Activated CD4-positive, alpha-beta T cell treated with anti-CD3 and anti-CD28 coated beads for 36 hours (primary cell): ENCODE data around the gene JAG2. TPM values are rescaled to one million over a fixed set of nuclear protein-coding genes. Genes with fewer than 3 reads are reported as not detected.

Experiments
- ATAC-seq: fragments of 200-7000 bp; cut with Tn5 transposase; one replicate; pipeline ENCODE4 v1.10.0; 2021; ENCODE audit warnings: mild to moderate bottlenecking, moderate library complexity
- CTCF ChIA-PET: fragments of 350-600 bp; sonication (Branson Sonifier 250); formaldehyde crosslinking; loops from one replicate; lab custom pipeline; 2021; ENCODE audit warnings: antibody characterized with exemption; lab: Charles Lee
- POLR2A ChIA-PET: fragments of 350-600 bp; sonication (Branson Sonifier 250); formaldehyde crosslinking; loops from one replicate; lab custom pipeline; 2021; ENCODE audit warnings: antibody characterized with exemption, inconsistent platforms; lab: Charles Lee
- DNase-seq: peaks from one replicate; pipeline ENCODE4 v3.0.0-alpha.2; 2020
- H3K27ac Mint-ChIP-seq: one replicate; pipeline ENCODE4 v1.8.0; 2021; ENCODE audit warnings: mixed read lengths
- H3K27me3 Mint-ChIP-seq: one replicate; pipeline ENCODE4 v1.8.0; 2021; ENCODE audit warnings: mixed read lengths
- H3K36me3 Mint-ChIP-seq: one replicate; pipeline ENCODE4 v1.8.0; 2021; ENCODE audit warnings: low read depth, mixed read lengths
- H3K4me1 Mint-ChIP-seq: one replicate; pipeline ENCODE4 v1.8.0; 2021; ENCODE audit warnings: mixed read lengths
- H3K4me3 Mint-ChIP-seq: one replicate; pipeline ENCODE4 v1.8.0; 2021; ENCODE audit warnings: mild to moderate bottlenecking, moderate library complexity, mixed read lengths
- H3K9me3 Mint-ChIP-seq: one replicate; pipeline ENCODE4 v1.8.0; 2021; ENCODE audit warnings: low read depth, mixed read lengths
- intact Hi-C, 2 experiments: fragments of 100-400 bp; cut with DNase I in 1 of 2; cut with micrococcal nuclease in 1 of 2; formaldehyde crosslinking; loops; one replicate each; pipeline versions ENCODE4 v1.14.2 to v1.15.1; 2022 to 2024; cut with DNase I, micrococcal nuclease
- total RNA-seq, 2 experiments: library from RNA; stranded (reverse); gene quantifications; one replicate each; pipeline ENCODE4 v1.2.3, GENCODE V29; 2021

Gene JAG2
- total RNA-seq, 2 experiments from 2014 or later, result 3.2 to 3.6 TPM

- Mint-ChIP-seq H3K36me3 (no peaks in the 10 kb centered on the region), H3K27ac (no peak overlapping the region), H3K27me3 (peaks cover 29% of the 10 kb centered on the region), H3K9me3 (no peaks in the 10 kb centered on the region), H3K4me3 (no peak overlapping the region), H3K4me1 (peaks cover 29% of the 10 kb centered on the region)
- ATAC-seq (no peak), DNase-seq (no peak)
- intact Hi-C loops, result no loop called here
- ChIA-PET CTCF (interaction anchor here (0.6 to 1.8 kb wide), 5 partner anchors 12 to 1148 kb away, joined by 3 to 5 read pairs (median 4); no protein-coding TSS in a partner anchor), POLR2A (no interaction called here)
These were observed 26.5 kb upstream of the JAG2 start for GRCh38 chr14:105195051-105195450.

- H3K27ac Mint-ChIP-seq, result peak overlapping the region; percentile 10
- intact Hi-C loops, result no loop called here
- peaks cover 25% of the 10 kb centered on the region for H3K27me3 Mint-ChIP-seq
- H3K36me3 Mint-ChIP-seq, result no peaks in the 10 kb centered on the region
- DNase-seq (peak; percentile 78), ATAC-seq (peak; percentile 62)
- ChIA-PET CTCF (interaction anchor here (0.7 to 1.8 kb wide), 7 partner anchors 9 to 219 kb away, joined by 3 to 5 read pairs (median 4); no protein-coding TSS in a partner anchor), POLR2A (interaction anchor here (0.6 kb wide), 1 partner anchor 277 kb away, joined by 3 read pairs; no protein-coding TSS in a partner anchor)
- H3K4me1 Mint-ChIP-seq, result peaks cover 29% of the 10 kb centered on the region
- no peak overlapping the region for H3K4me3 Mint-ChIP-seq
- H3K9me3 Mint-ChIP-seq, result no peaks in the 10 kb centered on the region
These were observed 25.6 kb upstream of the JAG2 start for GRCh38 chr14:105193916-105194782.

DNA sequence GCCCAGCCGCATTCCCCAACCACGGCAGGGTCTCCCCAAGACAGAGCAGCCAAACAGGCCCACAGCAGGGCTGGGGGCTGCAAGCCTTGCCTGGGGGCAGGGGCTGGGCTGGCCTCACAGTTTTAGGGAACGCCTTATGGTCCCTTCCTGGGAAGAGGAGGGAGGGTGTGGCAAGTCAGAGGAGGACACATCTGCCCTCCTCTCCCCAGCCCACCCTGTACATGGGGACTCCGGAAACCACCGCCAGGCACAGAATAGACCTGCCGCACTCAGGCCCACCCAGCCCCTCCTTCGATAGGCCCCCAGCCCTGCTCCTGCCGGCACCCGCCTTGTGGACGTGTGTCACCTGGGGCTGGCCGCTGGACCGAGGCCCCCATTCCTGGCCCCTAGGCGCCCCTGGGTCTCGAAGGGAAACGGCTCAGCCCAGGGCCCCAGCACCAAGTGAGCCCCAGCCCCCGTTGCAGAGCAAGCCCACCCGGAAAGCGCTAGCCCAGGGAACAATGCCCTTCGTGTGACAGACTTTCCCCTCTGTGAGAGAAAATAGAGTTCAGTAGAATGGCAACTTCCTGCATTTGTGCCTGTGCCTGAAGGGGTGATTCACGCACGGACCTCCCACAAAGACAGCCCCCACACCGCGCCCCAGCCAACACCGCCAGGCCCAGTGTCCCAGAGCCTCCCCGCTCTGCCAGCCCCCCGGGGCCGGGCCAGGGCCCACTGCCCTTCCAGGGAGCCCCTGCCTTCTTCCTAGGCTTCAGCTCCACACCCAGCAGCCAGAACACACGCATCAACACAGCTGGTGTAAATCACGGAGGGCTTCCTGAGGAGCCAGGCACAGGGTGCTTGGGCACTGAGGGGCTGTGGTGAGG, 24.5 kb upstream of the JAG2 start:
- H3K4me3 Mint-ChIP-seq, result no peak overlapping the region
- peaks cover 29% of the 10 kb centered on the region for H3K4me1 Mint-ChIP-seq
- DNase-seq, result peak; percentile 63
- H3K9me3 Mint-ChIP-seq, result no peaks in the 10 kb centered on the region
- intact Hi-C loops, result no loop called here
- peak overlapping the region; percentile 25 for H3K27ac Mint-ChIP-seq
- peaks cover 20% of the 10 kb centered on the region for H3K27me3 Mint-ChIP-seq
- POLR2A ChIA-PET, result no interaction called here
- CTCF ChIA-PET, result interaction anchor here (1.0 to 1.6 kb wide), 4 partner anchors 10 to 89 kb away, joined by 3 to 5 read pairs (median 4); no protein-coding TSS in a partner anchor
- ATAC-seq, result peak; percentile 64
- no peaks in the 10 kb centered on the region for H3K36me3 Mint-ChIP-seq

DNA sequence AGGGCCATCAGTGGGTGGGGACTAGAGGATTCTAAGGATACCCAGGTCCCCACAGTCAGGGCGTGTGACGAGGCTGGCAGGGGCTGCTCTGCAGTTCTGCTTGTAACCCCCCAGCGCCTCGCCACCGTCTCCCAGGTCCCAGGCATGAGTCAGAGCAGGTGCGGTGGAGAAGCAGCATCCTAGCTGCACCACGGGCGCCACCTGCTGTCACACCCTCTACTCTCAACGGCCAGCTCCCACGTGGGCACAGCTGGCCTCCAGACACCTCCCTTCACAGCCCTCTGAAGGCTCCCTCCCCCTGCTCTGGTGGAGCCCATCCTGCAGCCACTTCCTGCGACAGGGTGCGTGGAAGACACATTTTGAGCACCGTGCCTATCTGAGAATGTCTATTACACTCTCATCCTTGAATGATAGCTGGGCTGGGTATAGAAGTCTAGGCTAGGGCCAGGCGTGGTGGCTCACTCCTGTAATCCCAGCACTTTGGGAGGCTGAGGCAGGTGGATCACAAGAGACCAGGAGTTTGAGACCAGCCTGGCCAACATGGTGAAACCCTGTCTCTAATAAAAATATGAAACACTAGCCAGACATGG, 19.5 kb upstream of the JAG2 start:
- intact Hi-C loops, result loop anchor here (1.0 to 10.0 kb wide), 3 partner anchors 96 to 337 kb away; partner anchors contain the start of gene TMEM121 (in 1 of the 2)
- no peak overlapping the region for H3K27ac Mint-ChIP-seq
- H3K36me3 Mint-ChIP-seq, result no peaks in the 10 kb centered on the region
- POLR2A ChIA-PET, result no interaction called here
- CTCF ChIA-PET, result interaction anchor here (1.0 to 1.2 kb wide), 2 partner anchors 16 to 97 kb away, joined by 3 to 6 read pairs; no protein-coding TSS in a partner anchor
- DNase-seq, result peak; percentile 67
- H3K4me3 Mint-ChIP-seq, result no peak overlapping the region
- H3K9me3 Mint-ChIP-seq, result no peaks in the 10 kb centered on the region
- peaks cover 4% of the 10 kb centered on the region for H3K4me1 Mint-ChIP-seq
- no peak for ATAC-seq
- peaks cover 2% of the 10 kb centered on the region for H3K27me3 Mint-ChIP-seq

DNA sequence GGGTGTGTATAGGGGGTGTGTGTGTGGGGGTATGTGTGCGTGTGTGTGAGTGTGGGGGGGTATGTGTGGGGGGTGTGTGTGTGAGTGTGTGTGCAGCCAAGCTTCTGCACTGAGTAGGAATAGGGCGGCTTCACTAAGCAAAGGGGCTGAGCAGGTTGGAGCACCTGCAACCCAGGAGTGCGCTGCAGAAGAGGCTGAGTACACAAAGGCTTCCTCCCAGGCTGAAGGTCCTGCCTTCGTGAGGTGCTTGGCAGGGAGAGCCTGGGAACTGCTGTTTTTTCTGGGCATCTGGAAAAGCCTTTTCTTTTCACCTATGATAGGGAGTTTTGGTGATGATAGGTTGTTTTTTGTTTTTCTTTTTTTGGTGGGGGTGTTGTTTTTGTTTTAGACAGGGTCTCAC, 18.5 kb upstream of the JAG2 start:
- intact Hi-C loops, result loop anchor here (5.0 to 10.0 kb wide), 2 partner anchors 95 to 338 kb away; partner anchors contain the start of gene TMEM121 (in 1 of the 2)
- ATAC-seq (no peak), DNase-seq (no peak)
- ChIA-PET POLR2A (no interaction called here), CTCF (no interaction called here)
- H3K36me3 Mint-ChIP-seq, result no peaks in the 10 kb centered on the region
- peaks cover 3% of the 10 kb centered on the region for H3K4me1 Mint-ChIP-seq
- no peak overlapping the region for H3K4me3 Mint-ChIP-seq
- no peaks in the 10 kb centered on the region for H3K9me3 Mint-ChIP-seq
- no peak overlapping the region for H3K27ac Mint-ChIP-seq
- peaks cover 2% of the 10 kb centered on the region for H3K27me3 Mint-ChIP-seq

GRCh38 chr14:105185973-105186372, 17.4 kb upstream of the JAG2 start:
- no peak for ATAC-seq
- intact Hi-C loops, result loop anchor here (5.0 to 10.0 kb wide), 2 partner anchors 94 to 339 kb away; partner anchors contain the start of gene TMEM121 (in 1 of the 2)
- H3K9me3 Mint-ChIP-seq, result no peaks in the 10 kb centered on the region
- CTCF ChIA-PET, result no interaction called here
- no peak for DNase-seq
- POLR2A ChIA-PET, result no interaction called here
- peaks cover 2% of the 10 kb centered on the region for H3K27me3 Mint-ChIP-seq
- peaks cover 4% of the 10 kb centered on the region for H3K4me1 Mint-ChIP-seq
- no peaks in the 10 kb centered on the region for H3K36me3 Mint-ChIP-seq
- no peak overlapping the region for H3K27ac Mint-ChIP-seq
- no peak overlapping the region for H3K4me3 Mint-ChIP-seq

DNA sequence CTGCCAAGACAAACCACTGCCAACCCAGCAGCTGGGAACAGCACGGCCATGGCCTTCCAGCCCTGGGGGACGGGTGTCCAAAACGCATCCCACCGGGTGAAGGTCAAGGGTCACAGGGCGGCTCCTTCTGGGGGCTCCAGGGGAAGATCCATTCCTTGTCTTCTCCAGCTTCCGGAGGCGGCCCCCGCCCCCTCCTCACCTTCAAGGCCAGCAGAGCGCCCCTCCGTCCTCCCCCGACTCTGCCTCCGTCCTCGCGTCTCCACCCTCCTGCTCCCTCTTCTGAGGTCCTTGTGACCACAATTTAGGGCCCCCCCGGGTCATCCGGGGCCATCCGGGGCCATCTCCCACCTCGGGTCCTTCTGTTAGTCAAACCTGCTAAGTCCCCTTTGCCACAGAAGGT, 16.4 kb upstream of the JAG2 start:
- no peak overlapping the region for H3K27ac Mint-ChIP-seq
- ChIA-PET CTCF (interaction anchor here (1.1 kb wide), 1 partner anchor 9 kb away, joined by 4 read pairs; no protein-coding TSS in a partner anchor), POLR2A (no interaction called here)
- H3K4me3 Mint-ChIP-seq, result no peak overlapping the region
- no peak for DNase-seq
- no peaks in the 10 kb centered on the region for H3K9me3 Mint-ChIP-seq
- H3K27me3 Mint-ChIP-seq, result peaks cover 2% of the 10 kb centered on the region
- intact Hi-C loops, result loop anchor here (5.0 to 10.0 kb wide), 2 partner anchors 93 to 340 kb away; partner anchors contain the start of gene TMEM121 (in 1 of the 2)
- H3K36me3 Mint-ChIP-seq, result no peaks in the 10 kb centered on the region
- peaks cover 8% of the 10 kb centered on the region for H3K4me1 Mint-ChIP-seq
- ATAC-seq, result no peak

GRCh38 chr14:105184461-105184860, 15.9 kb upstream of the JAG2 start:
- peaks cover 8% of the 10 kb centered on the region for H3K4me1 Mint-ChIP-seq
- no peak overlapping the region for H3K4me3 Mint-ChIP-seq
- no peak for DNase-seq
- intact Hi-C loops, result loop anchor here in 1 of 2 experiments (5.0 to 10.0 kb wide), 2 partner anchors 207 to 340 kb away; partner anchors contain the start of genes AHNAK2 and TMEM121
- H3K27ac Mint-ChIP-seq, result no peak overlapping the region
- peaks cover 2% of the 10 kb centered on the region for H3K27me3 Mint-ChIP-seq
- no peak for ATAC-seq
- H3K9me3 Mint-ChIP-seq, result no peaks in the 10 kb centered on the region
- no peaks in the 10 kb centered on the region for H3K36me3 Mint-ChIP-seq
- CTCF ChIA-PET, result interaction anchor here (1.1 kb wide), 1 partner anchor 8 kb away, joined by 4 read pairs; no protein-coding TSS in a partner anchor
- POLR2A ChIA-PET, result no interaction called here

DNA sequence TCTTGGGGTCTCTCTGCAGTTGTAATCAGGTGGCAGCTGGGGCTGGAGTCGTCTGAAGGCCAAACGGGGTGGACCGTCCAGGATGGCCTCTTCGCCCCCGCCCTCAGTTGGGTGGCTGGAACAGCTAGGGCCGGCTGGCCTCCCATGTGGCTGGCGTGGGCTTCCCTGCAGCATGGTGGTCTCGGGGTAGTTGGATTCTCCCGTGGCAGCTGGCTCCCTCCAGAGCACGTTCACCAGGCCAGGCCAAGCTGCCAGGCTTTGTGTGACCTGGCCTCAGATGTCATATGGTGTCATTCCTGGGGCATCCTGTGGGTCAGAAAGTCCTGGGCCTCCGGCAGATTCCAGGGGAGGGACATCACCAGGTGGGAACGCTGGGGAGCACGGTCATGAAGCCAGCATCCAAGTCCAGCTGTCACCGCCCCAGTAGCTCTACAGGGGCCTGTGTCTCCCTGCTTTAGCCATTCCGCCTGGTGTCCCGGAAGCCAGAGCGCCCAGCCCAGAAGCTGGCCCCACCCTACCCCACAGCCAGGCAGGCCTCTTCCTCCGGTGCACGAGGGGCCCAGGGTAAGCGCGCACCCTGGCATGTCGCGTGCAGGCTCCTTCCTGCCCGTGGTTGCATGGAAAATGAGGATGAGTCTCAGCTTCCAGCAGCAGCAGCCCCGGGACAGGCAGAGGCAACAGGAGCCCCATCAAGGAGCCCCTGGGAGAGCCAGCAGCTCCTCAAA, 13.9 kb upstream of the JAG2 start:
- DNase-seq, result no peak
- Mint-ChIP-seq H3K27me3 (no peaks in the 10 kb centered on the region), H3K36me3 (no peaks in the 10 kb centered on the region), H3K9me3 (no peaks in the 10 kb centered on the region), H3K4me1 (peaks cover 8% of the 10 kb centered on the region), H3K4me3 (peak overlapping the region; percentile 28), H3K27ac (no peak overlapping the region)
- no peak for ATAC-seq
- POLR2A ChIA-PET, result no interaction called here
- CTCF ChIA-PET, result interaction anchor here (0.7 to 1.5 kb wide), 4 partner anchors 13 to 356 kb away, joined by 3 to 6 read pairs (median 4); partner anchors contain the start of gene JAG2
- intact Hi-C loops, result loop anchor here in 1 of 2 experiments (5.0 to 10.0 kb wide), 2 partner anchors 205 to 342 kb away; partner anchors contain the start of genes AHNAK2 and TMEM121
